Ovary (tissue), 3 donors: Measurements from ENCODE around the gene PSME3.

ENCODE experiments used
- EP300 ChIP-seq: sonication (generic); formaldehyde crosslinking; IDR thresholded peaks from one replicate; pipeline ENCODE4 v1.6.1; 2017; ENCODE audit warnings: antibody characterized with exemption
- POLR2A ChIP-seq: fragments of 450-650 bp; IDR thresholded peaks from one replicate; pipeline ENCODE4 v1.6.1; 2017; ENCODE audit warnings: antibody characterized with exemption, mild to moderate bottlenecking, moderate library complexity
- TF ChIP-seq, protein P1 (sequence below), 3 donors: fragments of 450-650 bp in 2 of 3; fragments of 200-600 bp in 1 of 3; IDR thresholded peaks; one replicate each; pipeline versions ENCODE4 v1.5.1 to v1.8.0; 2016 to 2022; ENCODE audit warnings: antibody characterized with exemption in 3 of 3, mild to moderate bottlenecking in 1 of 3
- donor health status: DM: no; HTN: no; CAD: no.

DNA sequence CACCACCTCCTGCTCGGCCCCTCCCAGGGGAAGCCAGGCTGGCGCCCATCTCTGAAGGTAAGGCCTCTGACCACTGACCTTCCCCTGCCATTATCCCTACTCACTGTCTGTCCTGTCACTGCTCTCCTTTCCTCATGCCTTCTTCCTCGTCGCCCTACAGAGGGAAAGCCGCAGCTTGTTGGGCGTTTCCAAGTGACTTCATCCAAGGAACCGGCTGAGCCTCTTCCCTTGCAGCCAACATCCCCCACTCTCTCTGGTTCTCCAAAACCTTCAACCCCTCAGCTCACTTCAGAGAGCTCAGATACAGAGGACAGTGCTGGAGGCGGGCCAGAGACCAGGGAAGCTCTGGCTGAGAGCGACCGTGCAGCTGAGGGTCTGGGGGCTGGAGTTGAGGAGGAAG, 37.7 kb upstream of the PSME3 start:
- TF ChIP-seq, protein P1, sequence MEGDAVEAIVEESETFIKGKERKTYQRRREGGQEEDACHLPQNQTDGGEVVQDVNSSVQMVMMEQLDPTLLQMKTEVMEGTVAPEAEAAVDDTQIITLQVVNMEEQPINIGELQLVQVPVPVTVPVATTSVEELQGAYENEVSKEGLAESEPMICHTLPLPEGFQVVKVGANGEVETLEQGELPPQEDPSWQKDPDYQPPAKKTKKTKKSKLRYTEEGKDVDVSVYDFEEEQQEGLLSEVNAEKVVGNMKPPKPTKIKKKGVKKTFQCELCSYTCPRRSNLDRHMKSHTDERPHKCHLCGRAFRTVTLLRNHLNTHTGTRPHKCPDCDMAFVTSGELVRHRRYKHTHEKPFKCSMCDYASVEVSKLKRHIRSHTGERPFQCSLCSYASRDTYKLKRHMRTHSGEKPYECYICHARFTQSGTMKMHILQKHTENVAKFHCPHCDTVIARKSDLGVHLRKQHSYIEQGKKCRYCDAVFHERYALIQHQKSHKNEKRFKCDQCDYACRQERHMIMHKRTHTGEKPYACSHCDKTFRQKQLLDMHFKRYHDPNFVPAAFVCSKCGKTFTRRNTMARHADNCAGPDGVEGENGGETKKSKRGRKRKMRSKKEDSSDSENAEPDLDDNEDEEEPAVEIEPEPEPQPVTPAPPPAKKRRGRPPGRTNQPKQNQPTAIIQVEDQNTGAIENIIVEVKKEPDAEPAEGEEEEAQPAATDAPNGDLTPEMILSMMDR (IDR thresholded peaks at IDR 0.05), result no peak
- TF ChIP-seq POLR2A (no peak), EP300 (no peak)
